ENCODE measurements around the gene DIRAS1.
A peak's percentile ranks its signal among the peaks of the same experiment; 100 is the strongest.

The DIRAS1 gene

DNA sequence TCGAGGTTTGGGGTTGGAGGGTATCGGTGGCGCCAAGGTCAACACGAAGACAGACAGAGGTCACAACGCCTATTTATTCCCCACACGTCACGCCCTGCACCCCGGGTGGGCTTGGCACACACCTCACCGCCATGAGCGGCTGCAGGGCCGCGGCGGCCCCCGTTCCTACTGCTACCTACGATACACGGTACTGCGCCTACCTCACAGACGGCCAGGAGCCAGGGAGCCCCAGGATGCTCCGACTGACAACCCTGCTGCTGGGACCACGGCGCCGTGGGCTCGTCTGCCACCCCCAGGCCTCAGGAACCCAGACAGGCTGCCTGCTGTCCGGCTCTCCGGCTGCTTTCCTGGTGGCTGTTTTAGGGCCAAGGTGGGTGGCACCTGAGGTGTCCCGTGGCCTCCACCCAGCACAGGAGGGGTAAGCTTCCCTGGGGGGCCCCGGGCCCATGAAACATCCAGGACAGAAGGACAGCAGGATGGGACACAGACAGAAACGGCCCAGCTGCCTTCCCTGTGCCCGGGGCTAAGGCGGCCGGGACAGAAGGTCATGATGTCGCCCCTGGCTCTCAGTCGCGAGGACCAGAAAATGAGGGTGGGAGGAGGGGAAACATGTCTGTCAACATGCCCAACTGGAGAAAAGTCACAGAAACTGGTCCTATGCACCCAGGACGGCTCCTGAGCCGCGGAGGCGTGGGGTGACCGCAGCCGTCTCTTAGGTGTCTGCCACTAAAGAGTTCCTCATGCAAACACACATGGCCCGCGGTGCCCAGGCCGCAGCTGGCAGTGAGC, 33.7 kb upstream of the DIRAS1 start:
- DNase-seq: no peak

GRCh38 chr19:2751438-2751830, 30.3 kb upstream of the DIRAS1 start:
- no peak for DNase-seq

DNA sequence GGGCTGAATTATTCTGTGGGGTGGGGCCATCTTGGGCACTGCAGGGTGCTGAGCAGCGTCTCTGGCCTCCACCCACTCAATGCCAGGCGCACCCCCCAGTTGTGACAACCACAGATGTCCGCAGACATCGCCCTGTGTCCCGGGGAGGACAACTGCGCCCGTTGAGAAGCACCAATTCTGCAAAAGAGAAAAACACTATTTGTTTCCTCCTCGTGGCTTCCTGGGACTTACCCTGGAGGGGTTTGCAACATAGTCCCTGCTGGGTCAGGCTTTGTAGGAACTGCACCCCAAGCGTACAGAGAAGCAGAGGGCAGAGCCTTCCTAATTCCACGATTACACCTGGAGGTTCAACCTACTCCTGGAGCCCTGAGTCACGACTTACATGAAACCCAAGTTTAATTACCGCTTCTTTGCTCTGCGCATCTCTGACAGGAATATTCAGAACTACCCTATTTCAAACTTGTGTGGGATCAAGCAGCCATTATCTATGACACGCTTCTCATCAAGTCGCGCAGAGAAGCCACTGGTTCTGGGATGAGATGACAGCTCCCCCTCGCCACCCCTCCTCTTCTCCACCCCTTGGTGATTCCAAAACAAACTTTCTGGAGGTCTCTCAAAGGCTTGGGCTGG, 29.8 kb upstream of the DIRAS1 start:
- no peak for DNase-seq

DNA sequence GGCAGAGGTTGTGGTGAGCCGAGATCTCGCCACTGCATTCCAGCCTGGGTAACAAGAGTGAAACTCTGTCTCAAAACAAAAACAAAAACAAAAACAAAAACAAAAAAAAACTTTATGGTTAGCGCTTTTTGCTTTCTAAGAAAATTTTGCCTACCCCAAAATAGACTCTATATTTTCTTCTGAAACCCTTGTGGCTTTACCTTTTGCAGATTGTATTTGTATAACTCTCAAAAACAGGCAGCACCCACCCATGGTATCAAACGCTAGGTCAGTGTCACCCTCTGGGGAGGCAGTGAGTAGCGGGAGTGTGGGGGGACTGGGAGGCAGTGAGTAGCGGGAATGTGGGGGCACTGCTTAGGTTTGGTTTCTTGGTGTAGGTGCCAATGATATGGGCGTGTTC, 26.2 kb upstream of the DIRAS1 start:
- no peak for DNase-seq

GRCh38 chr19:2744113-2744512, 22.9 kb upstream of the DIRAS1 start:
- DNase-seq: no peak

DNA sequence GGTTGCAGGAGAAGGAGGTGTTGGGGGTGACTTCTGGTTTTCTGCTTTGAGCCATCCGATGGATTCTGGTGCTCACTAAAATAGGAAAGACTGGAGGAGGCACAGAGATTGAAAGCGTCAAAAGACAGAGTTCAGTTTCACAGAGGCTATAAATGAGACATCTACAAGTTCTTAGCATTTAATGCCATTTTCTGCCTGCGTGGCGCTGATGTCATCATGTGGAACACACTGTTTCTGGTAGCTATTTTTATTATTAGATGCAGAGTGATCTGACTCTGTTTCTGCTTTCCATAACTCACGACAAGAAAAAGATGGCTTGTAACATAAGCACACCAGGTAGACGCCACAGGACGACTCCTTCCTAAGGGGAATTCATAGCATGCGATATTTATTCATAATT, 21.9 kb upstream of the DIRAS1 start:
- no peak for DNase-seq

DNA sequence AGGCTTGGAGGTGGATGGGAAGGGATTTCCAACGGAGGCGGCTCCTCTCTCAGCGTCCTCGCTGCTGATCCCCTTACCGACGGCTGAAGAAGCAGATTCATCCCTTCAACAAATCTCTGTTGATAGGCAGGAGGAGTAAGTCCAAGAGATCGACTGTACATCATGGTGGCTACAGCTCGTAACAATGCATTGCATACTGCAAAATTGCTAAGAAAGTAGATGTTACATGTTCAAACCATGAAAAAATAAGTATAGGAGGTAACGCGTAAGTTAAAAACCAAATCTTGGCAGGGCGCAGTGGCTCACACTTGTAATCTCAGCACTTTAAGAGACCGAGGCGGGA, 19.1 kb upstream of the DIRAS1 start:
- no peak for DNase-seq

DNA sequence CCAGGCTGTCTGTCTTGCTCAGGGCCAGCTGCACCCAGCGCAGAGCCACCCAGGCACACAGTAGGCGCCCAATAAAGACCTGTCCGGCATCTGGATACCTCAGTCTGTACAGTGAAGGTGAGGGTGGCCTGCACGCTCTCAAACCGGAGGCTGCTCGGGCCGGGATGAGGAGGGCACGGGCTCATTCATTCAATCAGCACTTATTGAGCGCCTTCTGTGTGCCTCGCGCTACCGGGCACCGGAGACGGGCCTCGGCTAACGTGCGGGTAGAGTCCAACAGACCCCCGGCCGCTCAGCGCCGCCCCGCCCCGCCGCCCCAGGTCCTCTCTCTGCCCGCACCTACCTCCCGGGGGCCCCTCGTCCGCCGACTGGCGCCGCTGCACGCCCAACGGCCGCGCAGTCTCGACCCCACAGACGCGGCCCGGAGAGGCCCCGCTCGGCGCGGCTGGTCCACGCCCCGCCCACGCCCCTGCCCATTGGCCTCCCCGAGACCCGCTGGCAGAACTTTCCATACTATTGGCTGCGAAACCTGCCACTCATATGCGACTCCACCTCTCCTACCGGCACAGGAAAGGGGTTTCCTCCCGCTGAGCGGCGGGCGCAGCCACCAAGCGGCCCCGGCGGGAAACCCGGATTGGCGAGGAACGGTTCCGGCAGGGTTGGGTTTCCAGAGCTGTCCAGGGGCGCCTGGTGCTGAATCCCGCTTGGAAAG, 18.6 kb upstream of the DIRAS1 start, which contains the start of gene SLC39A3:
TSS of gene SLC39A3 (minus strand) at position 416 of the 712 bp plus-strand sequence. CDS start 2,760 bp downstream, outside the sequence.
- DNase-seq: peak; percentile 100

DNA sequence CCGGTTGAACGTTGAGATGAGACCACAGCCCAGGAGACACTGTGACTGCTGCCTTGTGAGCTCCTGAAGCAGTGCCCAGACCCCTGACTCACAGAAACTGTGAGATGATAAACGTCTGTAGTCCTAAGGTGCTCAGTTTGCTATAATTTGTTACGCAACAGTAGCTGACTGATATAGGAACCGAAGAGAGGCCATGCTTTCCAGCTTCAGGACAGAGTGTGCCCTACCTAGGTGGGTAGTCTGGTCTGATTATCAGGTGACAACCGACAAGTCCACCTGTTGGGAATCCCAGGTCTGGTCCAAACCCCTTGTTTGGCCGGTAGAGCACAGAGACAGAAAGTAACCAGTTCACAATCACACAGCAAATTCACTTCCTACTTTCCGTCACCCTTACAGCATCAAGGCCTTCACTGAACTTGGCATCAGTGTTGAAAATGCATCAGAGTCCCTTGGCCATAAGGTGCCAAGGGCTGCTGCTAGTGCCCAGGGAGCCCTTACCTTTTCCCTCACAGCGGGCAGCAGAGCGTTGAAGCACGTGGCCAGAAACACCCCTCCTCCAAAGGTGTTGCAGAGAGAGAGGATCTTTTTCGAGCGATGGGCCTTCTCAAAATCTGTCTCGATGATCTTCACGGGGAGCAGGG, 15.5 kb upstream of the DIRAS1 start:
- DNase-seq: no peak

DNA sequence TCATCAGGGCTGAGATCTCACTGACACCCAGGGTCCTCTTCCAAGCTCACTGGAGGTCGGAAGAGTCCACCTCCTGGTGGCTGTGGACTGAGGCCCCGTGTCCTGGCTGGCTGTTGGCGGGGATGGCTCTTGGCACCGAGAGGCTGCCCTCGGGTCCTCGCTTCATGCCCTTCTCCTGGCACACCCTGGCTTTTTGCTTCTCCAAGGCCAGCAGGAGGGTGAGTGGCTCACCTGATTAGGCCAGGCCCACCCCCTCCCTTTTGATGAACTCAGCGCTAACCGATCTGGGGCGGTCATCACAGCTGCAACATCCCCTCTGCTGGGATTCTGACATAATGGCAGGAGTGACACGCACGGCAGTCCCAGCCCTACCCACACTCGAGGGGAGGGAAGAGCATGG, 14.2 kb upstream of the DIRAS1 start:
- DNase-seq: no peak

DNA sequence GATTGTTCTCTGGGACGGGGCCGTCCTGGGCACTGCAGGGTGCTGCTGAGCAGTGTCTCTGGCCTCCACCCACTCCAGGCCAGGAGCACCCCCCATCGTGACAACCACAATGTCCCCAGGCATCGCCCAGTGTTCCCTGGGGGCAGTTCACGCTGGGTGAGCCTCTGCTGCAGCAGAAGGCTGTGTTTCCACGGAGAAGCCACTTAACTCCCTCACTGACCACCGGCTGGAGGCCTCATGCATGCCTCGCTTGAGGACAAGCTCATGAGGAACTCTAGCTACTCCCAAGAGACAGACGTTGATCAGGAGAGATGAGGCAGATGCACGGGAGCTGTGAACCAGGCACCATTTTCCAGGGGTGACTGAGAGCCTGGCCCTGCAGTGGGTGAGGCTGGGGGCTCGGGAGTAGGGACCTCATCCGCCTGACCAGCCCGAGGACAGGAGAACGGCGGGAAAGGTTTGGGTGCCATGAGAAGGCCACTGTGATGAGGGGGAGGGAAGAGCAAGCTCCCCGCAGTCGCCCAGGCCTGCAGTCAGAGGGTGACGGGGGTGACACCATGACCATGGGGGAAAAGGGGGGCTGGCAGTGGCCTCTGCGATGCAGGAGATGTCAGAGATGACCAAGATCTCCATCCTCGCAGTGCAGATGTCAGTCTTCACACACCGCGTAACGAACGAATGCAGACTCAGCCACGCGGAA, 13.6 kb upstream of the DIRAS1 start:
- no peak for DNase-seq

GRCh38 chr19:2733930-2734588, 12.9 kb upstream of the DIRAS1 start:
- no peak for DNase-seq

- no peak for DNase-seq
These were observed 11.7 kb upstream of the DIRAS1 start for GRCh38 chr19:2732883-2733282.

DNA sequence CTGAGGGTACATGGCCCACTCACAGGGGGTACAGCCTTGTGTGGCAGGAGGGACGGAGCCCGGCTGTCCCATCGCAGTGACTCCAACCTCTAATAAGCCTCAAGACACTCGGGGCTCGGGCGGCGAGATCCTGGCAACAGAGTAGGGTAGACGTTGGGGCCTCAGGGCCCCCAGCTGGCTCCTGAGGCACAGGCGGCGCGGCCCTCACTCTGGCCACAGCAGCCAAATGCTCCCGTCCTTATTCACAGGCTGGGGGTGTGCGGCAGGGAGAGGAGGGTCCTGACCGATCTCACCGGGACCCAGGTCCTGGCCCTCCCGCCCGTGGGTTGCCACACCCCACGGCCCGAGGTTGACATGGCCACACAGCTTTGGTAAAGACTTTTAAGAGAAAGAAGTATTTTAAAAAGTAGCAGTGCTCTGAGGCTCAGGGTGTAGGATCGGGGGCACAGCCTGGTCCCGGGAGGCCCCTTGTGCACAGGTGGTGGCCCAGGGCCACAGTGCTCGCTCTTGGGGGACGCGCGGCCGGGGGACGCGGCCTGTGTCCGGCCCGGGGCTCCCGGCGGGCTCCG, 11.1 kb upstream of the DIRAS1 start:
- no peak for DNase-seq

DNA sequence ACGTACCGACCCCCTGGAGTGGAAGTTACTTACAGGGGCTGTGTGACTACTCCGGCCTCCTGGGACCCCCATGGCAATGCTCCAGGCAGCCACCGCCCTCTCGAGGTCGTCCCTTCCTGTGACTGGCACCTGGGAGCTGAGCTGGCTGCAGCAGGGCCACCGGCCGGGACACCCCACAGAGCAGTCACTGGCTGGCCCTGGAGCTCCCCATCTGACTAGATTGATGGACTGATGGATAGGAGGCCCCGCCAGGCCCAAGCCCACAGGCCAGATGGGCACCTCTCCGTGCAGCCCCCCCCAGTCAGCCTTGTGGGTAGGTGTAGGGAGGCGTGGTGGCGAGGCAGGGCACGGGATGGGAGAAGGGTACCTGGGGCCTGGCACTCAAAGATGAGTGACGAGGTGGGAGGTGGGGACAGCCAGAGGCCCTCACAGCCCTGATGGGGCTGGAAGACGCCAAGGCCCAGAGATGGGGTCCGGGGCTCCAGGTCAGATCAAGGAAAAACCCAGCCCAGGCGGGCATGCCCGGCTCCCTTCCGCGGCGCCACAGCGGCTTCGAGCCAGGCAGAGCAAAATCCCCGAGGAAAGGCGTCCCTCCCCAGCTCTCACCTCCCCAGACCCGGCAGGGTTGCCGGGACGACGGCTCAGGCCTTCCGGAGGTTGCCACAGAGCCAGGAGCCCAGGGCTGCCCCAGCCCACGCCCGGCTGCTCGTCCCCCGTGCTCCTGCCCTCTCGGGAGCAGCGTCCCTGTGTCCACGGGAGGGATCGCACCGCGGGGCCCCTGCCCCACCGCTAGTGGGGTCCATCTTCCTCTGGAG, 10.2 kb upstream of the DIRAS1 start:
- DNase-seq: no peak

DNA sequence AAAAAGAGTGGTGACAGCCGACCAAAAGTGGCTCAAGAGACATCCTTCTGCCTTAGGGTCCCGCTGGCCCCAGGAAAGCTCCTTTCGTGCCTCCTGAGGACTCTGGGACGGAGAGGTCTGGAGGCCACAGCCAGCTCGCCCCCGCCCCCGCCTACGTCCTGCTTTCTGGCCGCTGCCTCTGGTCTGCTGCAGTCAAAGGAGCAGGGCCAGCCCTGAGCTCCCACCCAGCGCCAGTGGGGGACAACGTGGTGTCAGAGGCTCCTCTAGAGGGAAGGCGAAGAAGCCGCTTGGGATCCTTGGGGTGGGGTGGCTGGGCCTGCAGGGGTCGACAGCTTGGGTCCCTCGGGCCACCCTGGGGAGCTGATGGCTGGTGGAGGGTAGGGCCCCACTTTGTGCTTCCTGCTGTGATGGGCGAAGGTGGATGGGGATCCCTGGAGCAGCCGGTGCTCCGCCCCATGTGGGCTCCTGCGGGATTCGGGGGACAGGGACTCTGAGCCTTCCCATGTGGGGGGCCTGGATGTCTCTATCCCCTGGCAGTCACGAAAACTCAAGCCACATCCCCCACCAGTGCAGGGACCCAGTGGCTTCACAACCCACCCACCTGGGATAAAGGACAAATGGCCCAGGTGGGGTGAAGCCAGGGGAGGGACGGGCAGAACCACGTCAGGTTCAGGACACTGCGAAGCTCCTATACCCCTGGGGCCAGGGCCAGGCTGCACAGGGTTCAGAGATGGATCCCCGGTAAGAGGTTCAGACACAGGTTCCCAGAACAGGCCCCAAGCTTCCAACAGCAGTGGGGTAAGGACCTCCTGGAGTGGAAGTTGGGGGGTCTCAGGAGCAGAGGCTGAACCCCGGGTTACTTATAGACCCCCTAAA, 9.0 kb upstream of the DIRAS1 start:
- DNase-seq: no peak

DNA sequence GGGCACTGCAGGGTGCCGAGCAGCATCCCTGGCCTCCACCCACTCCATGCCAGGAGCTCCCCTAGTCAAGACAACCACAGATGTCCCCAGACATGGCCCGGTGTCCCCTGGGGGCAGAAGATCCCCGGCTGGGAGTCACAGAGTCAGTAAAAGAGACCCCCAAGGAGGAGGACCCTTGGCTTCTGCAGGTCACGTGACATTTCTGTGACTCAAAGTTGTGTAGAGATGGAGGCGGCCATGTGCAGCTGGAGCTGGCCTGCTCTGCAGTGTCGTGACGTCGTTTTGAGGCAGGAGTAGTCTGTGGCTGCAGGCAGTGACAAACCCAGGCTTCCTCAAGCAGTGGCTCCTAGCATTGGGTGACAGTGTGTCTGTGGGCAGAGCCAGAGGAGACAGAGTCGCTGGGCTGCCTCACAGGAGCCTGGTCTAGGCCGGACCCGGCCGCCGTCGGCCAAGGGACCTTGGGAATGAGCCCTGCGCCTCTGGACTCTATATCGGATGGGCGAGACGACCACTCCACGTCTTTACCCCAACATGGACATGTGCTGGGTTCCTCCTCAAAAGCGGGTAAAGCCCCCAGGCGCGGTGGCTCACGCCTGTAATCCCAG, 7.7 kb upstream of the DIRAS1 start:
- DNase-seq: no peak

- DNase-seq: no peak
These were observed 6.4 kb upstream of the DIRAS1 start for GRCh38 chr19:2727640-2727944.

GRCh38 chr19:2726904-2727639, 5.9 kb upstream of the DIRAS1 start:
- no peak for DNase-seq

Data from CD4-positive, alpha-beta T cell treated with Interleukin-12 subunit alpha and Interleukin-12 subunit beta, for 1 hour (primary cell).